Sigmoid colon (tissue), 7 donors: ENCODE data around the gene TNNI3K. TPM values are rescaled to one million over a fixed set of nuclear protein-coding genes. Genes with fewer than 3 reads are reported as not detected.

Experiments used
- DNase-seq: peaks from one replicate; pipeline ENCODE4 v3.0.0-alpha.2; 2019
- H3K27ac ChIP-seq, 4 donors: fragments of 200-600 bp; sonication (generic); one replicate each; pipeline ENCODE4 v1.5.1; 2016 to 2019; ENCODE audit warnings: mild to moderate bottlenecking in 1 of 4
- H3K27me3 ChIP-seq, 3 donors: fragments of 200-600 bp; sonication (generic); one replicate each; pipeline ENCODE4 v1.5.1; 2019; ENCODE audit warnings: mild to moderate bottlenecking in 1 of 3
- H3K36me3 ChIP-seq, 4 donors: fragments of 200-600 bp; sonication (generic); one replicate each; pipeline ENCODE4 v1.5.1; 2016 to 2019
- H3K4me1 ChIP-seq, 4 donors: fragments of 200-600 bp; sonication (generic); one replicate each; pipeline ENCODE4 v1.5.1; 2017 to 2019
- H3K4me3 ChIP-seq, 4 donors: fragments of 200-600 bp; sonication (generic); one replicate each; pipeline ENCODE4 v1.5.1; 2017 to 2019; ENCODE audit warnings: mild to moderate bottlenecking in 2 of 4, moderate library complexity in 1 of 4
- H3K9me3 ChIP-seq, 4 donors: fragments of 200-600 bp in 3 of 4; sonication (generic) in 3 of 4; one replicate each; pipeline versions ENCODE4 v1.5.1 to v1.6.1; 2013 to 2019
- EP300 ChIP-seq, 4 donors: sonication (generic); formaldehyde crosslinking; IDR thresholded peaks; one replicate each; pipeline ENCODE4 v1.6.1; 2017; ENCODE audit warnings: antibody characterized with exemption in 4 of 4
- POLR2A ChIP-seq, 2 donors: fragments of 450-650 bp; IDR thresholded peaks; one replicate each; pipeline ENCODE4 v1.6.1; 2016; ENCODE audit warnings: antibody characterized with exemption in 2 of 2, mild to moderate bottlenecking in 2 of 2, moderate library complexity in 2 of 2
- POLR2AphosphoS5 ChIP-seq, 4 donors: sonication (generic); formaldehyde crosslinking; IDR thresholded peaks; one replicate each; pipeline ENCODE4 v1.6.1; 2017; ENCODE audit warnings: antibody characterized with exemption in 4 of 4
- WGBS, 2 donors: extraction: QIAGEN DNeasy Blood & Tissue Kit; methylation state at CpG; one replicate each; pipeline ENCODE4 v1.1.7; 2013; 5-methylcytosine and 5-hydroxymethylcytosine counted together
- intact Hi-C: fragments of 100-400 bp; cut with DNase I; formaldehyde crosslinking; loops from one replicate; pipeline ENCODE4 v1.15.1; 2023
- polyA plus RNA-seq, 3 donors: library from polyadenylated mRNA; stranded (reverse); fragments of 200-250 nt; gene quantifications; one replicate each; pipeline ENCODE4 v1.2.3, GENCODE V29; 2013
- total RNA-seq, 4 donors: library from RNA; depleted of rRNA; stranded (reverse); fragments of >200 nt; gene quantifications; one replicate each; pipeline ENCODE4 v1.1.0, GENCODE V29; 2016
- TF ChIP-seq, protein P1 (sequence below), 4 experiments: fragments of 450-650 bp in 3 of 4; fragments of 200-600 bp in 1 of 4; IDR thresholded peaks; one replicate each; pipeline ENCODE4 v1.5.1; 2016 to 2019; ENCODE audit warnings: antibody characterized with exemption in 4 of 4, mild to moderate bottlenecking in 3 of 4, moderate library complexity in 2 of 4
- donor health status: healthy with polysubstance abuse.
- donor health status: Bipolar disorder and iron deficiency.
- donor health status: healthy.

TNNI3K gene
- total and polyA plus RNA-seq, 7 donors = 0.45 to 6.9 (median 3.8) TPM; not detected in 1

DNA sequence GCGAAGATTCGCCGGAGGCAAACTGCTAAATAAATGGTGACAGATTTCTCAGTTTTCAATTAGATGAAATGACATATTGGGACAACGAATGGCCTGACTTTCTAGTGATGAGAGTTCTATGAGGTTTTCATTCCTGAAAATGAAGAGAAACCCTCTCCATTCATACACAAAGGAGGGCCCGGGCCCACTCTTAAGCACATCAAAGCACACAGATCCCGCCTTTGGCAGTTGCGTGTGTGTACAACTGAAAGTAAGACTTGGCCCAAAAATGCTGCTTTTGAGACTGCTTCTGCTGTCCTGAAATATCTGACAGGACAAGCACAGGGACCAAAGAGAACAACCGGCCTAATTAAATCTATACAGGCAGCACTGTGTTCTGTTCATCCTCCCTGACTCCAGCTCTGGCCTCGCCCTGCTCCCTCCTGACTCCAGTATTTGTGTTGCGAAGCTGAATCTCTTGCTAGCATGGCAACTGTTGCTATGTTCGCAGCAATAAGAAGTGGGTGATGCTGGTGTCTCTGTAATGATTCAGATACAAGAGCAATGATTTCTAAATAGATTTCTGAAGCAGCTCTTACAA lies 269.8 kb downstream of the TNNI3K start:
- Histone ChIP-seq H3K4me3 (no peak overlapping the region), H3K9me3 (no peaks in the 10 kb centered on the region), H3K36me3 (no peaks in the 10 kb centered on the region), H3K27ac (no peak overlapping the region), H3K4me1 (peaks cover 0 to 8% (median 2%) of the 10 kb centered on the region in 4 donors), H3K27me3 (no peaks in the 10 kb centered on the region)
- DNase-seq = no peak
- intact Hi-C loops = no loop called here
- WGBS, 2 donors = 68 to 71% methylated on average over 11 of the region's 11 CpGs
- TF ChIP-seq EP300 (IDR thresholded peaks at IDR 0.05) (no peak), POLR2AphosphoS5 (IDR thresholded peaks at IDR 0.05) (no peak), POLR2A (IDR thresholded peaks at IDR 0.05) (no peak)
- TF ChIP-seq, protein P1, sequence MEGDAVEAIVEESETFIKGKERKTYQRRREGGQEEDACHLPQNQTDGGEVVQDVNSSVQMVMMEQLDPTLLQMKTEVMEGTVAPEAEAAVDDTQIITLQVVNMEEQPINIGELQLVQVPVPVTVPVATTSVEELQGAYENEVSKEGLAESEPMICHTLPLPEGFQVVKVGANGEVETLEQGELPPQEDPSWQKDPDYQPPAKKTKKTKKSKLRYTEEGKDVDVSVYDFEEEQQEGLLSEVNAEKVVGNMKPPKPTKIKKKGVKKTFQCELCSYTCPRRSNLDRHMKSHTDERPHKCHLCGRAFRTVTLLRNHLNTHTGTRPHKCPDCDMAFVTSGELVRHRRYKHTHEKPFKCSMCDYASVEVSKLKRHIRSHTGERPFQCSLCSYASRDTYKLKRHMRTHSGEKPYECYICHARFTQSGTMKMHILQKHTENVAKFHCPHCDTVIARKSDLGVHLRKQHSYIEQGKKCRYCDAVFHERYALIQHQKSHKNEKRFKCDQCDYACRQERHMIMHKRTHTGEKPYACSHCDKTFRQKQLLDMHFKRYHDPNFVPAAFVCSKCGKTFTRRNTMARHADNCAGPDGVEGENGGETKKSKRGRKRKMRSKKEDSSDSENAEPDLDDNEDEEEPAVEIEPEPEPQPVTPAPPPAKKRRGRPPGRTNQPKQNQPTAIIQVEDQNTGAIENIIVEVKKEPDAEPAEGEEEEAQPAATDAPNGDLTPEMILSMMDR (IDR thresholded peaks at IDR 0.05) = no peak

DNA sequence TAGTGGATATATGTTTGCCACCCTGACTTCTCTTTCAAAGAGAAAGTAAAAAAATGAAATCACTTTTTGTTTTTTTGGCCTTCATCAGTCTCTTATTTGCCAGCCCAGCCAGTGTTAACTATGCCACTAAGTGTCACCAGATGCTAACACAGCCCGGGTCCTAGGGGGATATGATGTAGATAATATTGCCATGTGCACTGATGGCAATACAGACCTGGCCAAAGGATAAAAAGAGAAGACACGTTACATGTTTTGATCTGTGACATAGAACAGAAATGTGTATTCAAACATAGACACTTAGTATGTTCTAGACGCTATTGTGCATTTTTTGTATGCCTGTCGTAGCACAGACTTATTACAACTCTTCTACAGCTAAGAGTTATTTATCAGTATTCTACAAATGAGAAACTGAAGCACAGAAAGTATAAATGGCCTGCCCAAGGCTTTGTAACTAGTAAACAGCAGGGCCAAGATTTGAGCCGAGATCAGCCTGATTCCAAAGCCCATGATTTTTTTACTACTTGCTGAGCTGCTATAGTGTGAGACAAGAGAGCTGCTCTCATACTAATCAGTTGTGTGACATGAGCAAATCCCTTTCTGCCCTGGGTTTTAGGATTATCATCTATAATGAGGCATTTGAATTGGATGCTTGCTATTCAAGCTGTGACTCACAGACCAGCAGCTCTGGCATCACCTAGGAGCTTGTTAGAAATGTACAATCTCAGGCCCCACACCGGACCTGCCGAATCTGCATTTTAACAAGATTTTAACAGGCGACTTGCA lies 270.9 kb downstream of the TNNI3K start:
- intact Hi-C loops = no loop called here
- Histone ChIP-seq H3K27me3 (no peaks in the 10 kb centered on the region), H3K4me3 (no peak overlapping the region), H3K36me3 (no peaks in the 10 kb centered on the region), H3K9me3 (no peaks in the 10 kb centered on the region), H3K4me1 (peaks cover 0 to 8% (median 2%) of the 10 kb centered on the region in 4 donors), H3K27ac (no peak overlapping the region)
- TF ChIP-seq, protein P1 (IDR thresholded peaks at IDR 0.05) = no peak
- no peak for TF ChIP-seq POLR2A (IDR thresholded peaks at IDR 0.05)
- TF ChIP-seq EP300 (IDR thresholded peaks at IDR 0.05) = no peak
- no peak for TF ChIP-seq POLR2AphosphoS5 (IDR thresholded peaks at IDR 0.05)
- DNase-seq = no peak
- WGBS, 2 donors = 74 to 80% methylated on average over 8 of the region's 8 CpGs

DNA sequence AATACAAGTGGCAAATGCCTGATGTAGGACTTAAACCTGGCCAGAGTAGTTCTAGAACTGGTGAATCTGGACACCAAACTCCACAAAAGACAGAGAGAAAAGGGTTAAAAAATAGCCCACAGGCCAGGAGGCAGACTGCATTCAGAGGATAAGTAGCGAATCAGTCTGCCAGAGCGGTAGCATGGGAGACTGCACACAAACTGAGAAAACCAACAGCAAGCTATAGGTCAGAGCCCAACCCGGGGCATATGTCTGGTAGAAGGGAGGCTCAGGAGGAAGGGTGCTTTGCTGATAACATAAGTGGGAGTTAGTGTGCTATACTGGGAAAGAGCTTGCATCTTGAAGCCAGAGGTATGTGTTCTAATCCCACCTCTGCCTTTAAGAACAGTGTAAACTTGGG lies 273.3 kb downstream of the TNNI3K start:
- peaks cover 0 to 8% (median 2%) of the 10 kb centered on the region in 4 donors for H3K4me1 ChIP-seq
- H3K27ac ChIP-seq = no peak overlapping the region
- WGBS, 2 donors = 34 to 39% methylated on average over 3 of the region's 3 CpGs
- H3K4me3 ChIP-seq = no peak overlapping the region
- H3K27me3 ChIP-seq = no peaks in the 10 kb centered on the region
- DNase-seq = no peak
- H3K36me3 ChIP-seq = no peaks in the 10 kb centered on the region
- peaks cover 0 to 2% (median 0%) of the 10 kb centered on the region in 4 donors for H3K9me3 ChIP-seq
- intact Hi-C loops = no loop called here
- TF ChIP-seq EP300 (IDR thresholded peaks at IDR 0.05) = no peak
- TF ChIP-seq, protein P1 (IDR thresholded peaks at IDR 0.05) = no peak
- no peak for TF ChIP-seq POLR2A (IDR thresholded peaks at IDR 0.05)
- TF ChIP-seq POLR2AphosphoS5 (IDR thresholded peaks at IDR 0.05) = no peak

DNA sequence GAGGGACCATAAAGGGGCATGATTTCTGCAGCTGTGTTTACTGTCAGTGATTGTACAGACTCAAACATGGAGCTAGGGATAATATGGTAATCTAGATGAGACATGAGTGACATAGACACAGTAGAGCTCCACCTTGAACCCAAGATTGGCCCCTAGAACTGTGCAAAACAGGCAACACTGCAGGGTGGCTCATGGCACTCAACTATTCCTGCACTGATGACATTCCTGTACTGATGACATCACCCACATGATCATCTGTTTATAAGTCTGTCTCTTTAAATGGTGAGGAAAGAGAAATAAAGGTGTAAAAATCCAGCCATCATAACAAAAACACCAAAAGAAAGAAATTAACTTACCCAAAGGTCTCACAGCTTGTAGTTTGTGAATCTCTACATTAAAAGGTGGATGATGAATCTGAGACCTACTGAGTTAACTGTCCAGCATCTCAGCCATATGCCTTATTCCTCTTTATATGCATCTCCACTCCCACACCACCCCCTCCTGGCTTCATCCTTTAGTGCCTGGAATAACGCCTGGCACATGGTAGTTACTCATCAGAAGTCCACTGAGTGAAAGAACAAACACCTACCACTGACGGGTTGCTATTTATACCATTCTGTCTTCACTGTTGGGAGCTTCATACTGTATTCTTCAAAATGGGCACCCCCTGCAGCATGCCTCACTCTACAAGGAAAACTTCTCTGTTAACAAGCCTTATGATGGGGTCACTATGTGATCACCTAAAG lies 277.2 kb downstream of the TNNI3K start, which contains the start of gene LRRC53:
LRRC53 (minus strand) TSS at position 442 of the 746 bp plus-strand sequence. CDS start 29,262 bp downstream, outside the sequence.
- Histone ChIP-seq H3K9me3 (peaks cover 0 to 2% (median 0%) of the 10 kb centered on the region in 4 donors), H3K27me3 (no peaks in the 10 kb centered on the region), H3K27ac (no peak within 1 kb of the TSS), H3K4me3 (no peak within 1 kb of the TSS), H3K4me1 (no peaks in the 10 kb centered on the region), H3K36me3 (no peaks in the 10 kb centered on the region)
- DNase-seq = no peak
- 53 to 65% methylated on average over 2 of the region's 2 CpGs for WGBS, 2 donors
- TF ChIP-seq POLR2A (IDR thresholded peaks at IDR 0.05) = no peak
- TF ChIP-seq EP300 (IDR thresholded peaks at IDR 0.05) = no peak
- TF ChIP-seq, protein P1 (IDR thresholded peaks at IDR 0.05) = no peak
- no peak for TF ChIP-seq POLR2AphosphoS5 (IDR thresholded peaks at IDR 0.05)
- intact Hi-C loops = no loop called here
